ENCODE data around the gene SENP5.
A peak's percentile ranks its signal among the peaks of the same experiment; 100 is the strongest.

Gene SENP5

DNA sequence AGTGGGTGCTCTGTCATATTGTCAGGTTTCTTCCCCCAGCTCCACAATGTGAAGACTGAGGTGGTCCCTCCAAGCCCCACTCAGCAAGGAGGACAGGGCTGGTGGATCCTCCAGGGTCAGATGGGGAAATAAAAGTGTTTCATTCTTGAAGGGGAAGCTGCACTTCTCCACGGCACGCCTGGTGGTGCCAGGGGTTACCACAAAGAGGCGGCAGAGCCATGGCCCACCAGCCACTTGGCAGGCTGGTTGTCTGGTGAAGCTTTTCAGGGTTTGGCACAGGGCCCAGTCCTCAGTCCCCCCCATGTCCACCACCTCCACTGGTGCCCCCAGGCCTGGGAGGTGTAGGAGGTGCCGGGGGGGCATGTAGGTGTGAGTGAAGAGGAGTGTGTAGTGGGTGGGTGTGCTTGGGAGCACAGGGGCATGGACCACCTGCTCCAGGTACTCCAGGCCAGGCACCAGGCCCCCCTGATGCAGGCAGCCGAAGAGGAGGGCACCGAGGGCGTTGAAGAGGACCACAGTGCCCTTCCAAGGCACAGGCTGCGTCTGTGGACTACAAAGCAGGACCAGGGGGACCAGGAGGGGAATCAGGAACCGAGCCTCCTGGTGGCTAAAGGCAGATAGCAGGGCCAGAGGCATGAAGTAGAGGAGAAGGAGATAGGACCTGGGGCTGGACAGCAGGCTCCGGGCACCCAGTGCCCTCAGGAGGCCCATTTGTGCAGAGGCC is 79.6 kb downstream of the SENP5 start:
- H3K4me3 ChIP-seq (ENCODE audit: low read length): no peak overlapping the region
- no peaks in the 10 kb centered on the region for H3K9me3 ChIP-seq (ENCODE audit: insufficient read depth, low read depth, low read length)
- 0 out of 2 replicates have a peak, but pooled peaks cover 2% of the 10 kb centered on the region for H3K4me1 ChIP-seq (ENCODE audit: insufficient read depth, low read length)
- no peaks in the 10 kb centered on the region for H3K27me3 ChIP-seq (ENCODE audit: insufficient read depth, low read length)
- no peak overlapping the region for H3K9ac ChIP-seq (ENCODE audit: low read depth, low read length)
- no peak overlapping the region for H3K27ac ChIP-seq (ENCODE audit: low read length)
- no peaks in the 10 kb centered on the region for H3K36me3 ChIP-seq (ENCODE audit: insufficient read depth, low read depth, low read length)

DNA sequence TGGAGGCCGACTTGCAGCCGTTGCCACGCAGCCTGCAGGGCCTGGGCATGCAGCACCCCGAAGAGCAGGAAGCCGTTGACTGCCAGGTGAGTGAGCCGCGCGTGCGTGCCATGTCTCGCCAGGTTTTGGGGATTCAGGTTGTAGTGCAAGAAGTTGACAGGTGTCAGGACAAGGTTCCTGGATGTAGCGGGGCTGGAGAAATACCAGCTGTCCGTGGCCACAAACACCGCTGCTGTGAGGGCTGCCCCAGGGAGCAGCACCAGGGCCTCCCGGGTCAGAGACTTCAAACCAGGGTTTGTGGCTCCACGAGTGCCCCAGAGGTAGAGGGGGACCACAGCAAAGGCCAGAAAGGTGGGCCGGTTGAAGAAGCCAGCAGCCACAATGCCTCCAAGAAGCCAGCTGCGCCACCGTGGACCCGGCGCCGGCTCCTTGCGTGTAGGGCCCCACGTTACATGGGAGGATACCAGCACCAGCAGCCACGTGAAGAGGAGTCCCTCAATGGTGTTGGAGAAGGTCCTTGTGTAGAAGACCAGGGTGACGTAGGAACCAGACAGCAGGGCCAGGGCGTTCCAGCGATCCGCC is 80.2 kb downstream of the SENP5 start:
- Histone ChIP-seq H3K9me3 (ENCODE audit: insufficient read depth, low read depth, low read length) (no peaks in the 10 kb centered on the region), H3K9ac (ENCODE audit: low read depth, low read length) (no peak overlapping the region), H3K27ac (ENCODE audit: low read length) (no peak overlapping the region), H3K36me3 (ENCODE audit: insufficient read depth, low read depth, low read length) (no peaks in the 10 kb centered on the region), H3K4me3 (ENCODE audit: low read length) (no peak overlapping the region), H3K4me1 (ENCODE audit: insufficient read depth, low read length) (0 out of 2 replicates have a peak, but pooled peaks cover 2% of the 10 kb centered on the region), H3K27me3 (ENCODE audit: insufficient read depth, low read length) (peaks cover 2% of the 10 kb centered on the region; the same call in 1 of the 2 replicates)

DNA sequence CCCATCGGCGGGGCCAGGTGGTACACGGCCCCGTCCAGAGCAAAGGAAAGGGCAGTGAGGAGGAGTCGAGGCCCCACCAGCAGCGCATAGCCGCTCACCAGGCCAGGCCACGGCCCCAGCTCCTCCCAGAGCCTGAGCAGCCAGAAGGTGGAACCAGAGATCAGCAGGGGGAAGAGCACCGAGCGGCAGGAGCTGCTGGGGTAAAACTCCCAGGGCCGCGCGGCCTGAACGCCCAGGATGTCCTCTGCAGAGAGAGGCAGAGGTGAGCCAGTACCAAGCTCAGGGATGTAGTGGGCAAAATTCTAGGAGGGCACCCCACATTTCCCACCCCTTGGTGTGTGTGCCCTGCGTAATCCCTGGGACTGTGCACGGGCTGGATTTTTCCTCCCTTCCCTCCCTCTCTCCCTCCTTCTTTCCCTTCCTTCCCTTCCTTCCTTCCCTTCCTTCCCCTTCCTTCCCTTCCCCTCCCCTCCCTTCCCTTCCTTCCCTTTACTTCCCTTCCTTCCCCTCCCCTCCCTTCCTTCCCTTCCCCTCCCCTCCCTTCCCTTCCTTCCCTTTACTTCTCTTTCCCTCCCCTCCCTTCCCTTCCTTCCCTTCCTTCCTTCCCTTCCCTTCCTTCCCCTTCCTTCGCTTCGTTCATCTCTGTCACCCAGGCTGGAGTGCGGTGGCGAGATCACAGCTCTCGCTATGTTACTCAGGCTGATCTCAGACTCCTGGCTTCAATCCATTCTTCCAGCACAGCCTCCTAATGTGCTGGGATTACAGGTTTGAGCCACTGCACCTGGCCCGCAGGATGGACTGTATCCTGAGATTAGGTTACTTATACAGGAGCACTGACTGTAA is 80.9 kb downstream of the SENP5 start:
- H3K27ac ChIP-seq (ENCODE audit: low read length): no peak overlapping the region
- H3K27me3 ChIP-seq (ENCODE audit: insufficient read depth, low read length): peaks cover 9% of the 10 kb centered on the region; the same call in 1 of the 2 replicates
- H3K9ac ChIP-seq (ENCODE audit: low read depth, low read length): peak overlapping the region; percentile 45; the same call in 1 of the 2 replicates
- no peaks in the 10 kb centered on the region for H3K36me3 ChIP-seq (ENCODE audit: insufficient read depth, low read depth, low read length)
- no peaks in the 10 kb centered on the region for H3K4me1 ChIP-seq (ENCODE audit: insufficient read depth, low read length)
- H3K9me3 ChIP-seq (ENCODE audit: insufficient read depth, low read depth, low read length): no peaks in the 10 kb centered on the region
- H3K4me3 ChIP-seq (ENCODE audit: low read length): no peak overlapping the region

GRCh38 chr3:196949285-196949619 is 81.5 kb downstream of the SENP5 start:
- Histone ChIP-seq H3K4me1 (ENCODE audit: insufficient read depth, low read length) (no peaks in the 10 kb centered on the region), H3K27me3 (ENCODE audit: insufficient read depth, low read length) (peaks cover 11% of the 10 kb centered on the region; the same call in 1 of the 2 replicates), H3K36me3 (ENCODE audit: insufficient read depth, low read depth, low read length) (no peaks in the 10 kb centered on the region), H3K9ac (ENCODE audit: low read depth, low read length) (no peak overlapping the region), H3K4me3 (ENCODE audit: low read length) (no peak overlapping the region), H3K9me3 (ENCODE audit: insufficient read depth, low read depth, low read length) (no peaks in the 10 kb centered on the region), H3K27ac (ENCODE audit: low read length) (no peak overlapping the region)

- Histone ChIP-seq H3K27me3 (ENCODE audit: insufficient read depth, low read length) (peaks cover 11% of the 10 kb centered on the region; the same call in 1 of the 2 replicates), H3K27ac (ENCODE audit: low read length) (no peak overlapping the region), H3K9ac (ENCODE audit: low read depth, low read length) (no peak overlapping the region), H3K9me3 (ENCODE audit: insufficient read depth, low read depth, low read length) (no peaks in the 10 kb centered on the region), H3K36me3 (ENCODE audit: insufficient read depth, low read depth, low read length) (no peaks in the 10 kb centered on the region), H3K4me1 (ENCODE audit: insufficient read depth, low read length) (no peaks in the 10 kb centered on the region), H3K4me3 (ENCODE audit: low read length) (no peak overlapping the region)
Observed at GRCh38 chr3:196949750-196950149, 82.0 kb downstream of the SENP5 start.

DNA sequence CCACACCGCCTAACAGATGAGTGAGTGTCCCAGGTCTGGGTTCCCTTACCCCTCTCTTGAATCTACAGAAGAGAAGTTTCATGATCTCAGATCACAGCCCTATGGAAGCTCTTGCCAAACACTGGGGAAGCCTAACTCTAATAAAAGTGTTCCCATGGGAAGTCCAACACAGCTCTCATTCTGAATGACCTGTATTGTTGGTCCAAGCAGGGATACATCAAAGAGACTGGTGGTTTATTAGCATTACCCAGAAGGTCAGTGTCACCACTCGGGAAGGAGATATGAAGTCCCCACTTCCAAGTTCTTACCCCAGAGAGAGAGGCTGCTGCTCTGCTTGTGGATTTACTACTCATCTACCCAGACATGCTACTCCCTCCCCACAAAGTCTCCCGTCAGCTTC is 83.7 kb downstream of the SENP5 start:
- no peak overlapping the region for H3K9ac ChIP-seq (ENCODE audit: low read depth, low read length)
- H3K4me1 ChIP-seq (ENCODE audit: insufficient read depth, low read length): no peaks in the 10 kb centered on the region
- H3K36me3 ChIP-seq (ENCODE audit: insufficient read depth, low read depth, low read length): no peaks in the 10 kb centered on the region
- no peak overlapping the region for H3K4me3 ChIP-seq (ENCODE audit: low read length)
- H3K9me3 ChIP-seq (ENCODE audit: insufficient read depth, low read depth, low read length): no peaks in the 10 kb centered on the region
- H3K27me3 ChIP-seq (ENCODE audit: insufficient read depth, low read length): peaks cover 11% of the 10 kb centered on the region; the same call in 1 of the 2 replicates
- H3K27ac ChIP-seq (ENCODE audit: low read length): no peak overlapping the region

DNA sequence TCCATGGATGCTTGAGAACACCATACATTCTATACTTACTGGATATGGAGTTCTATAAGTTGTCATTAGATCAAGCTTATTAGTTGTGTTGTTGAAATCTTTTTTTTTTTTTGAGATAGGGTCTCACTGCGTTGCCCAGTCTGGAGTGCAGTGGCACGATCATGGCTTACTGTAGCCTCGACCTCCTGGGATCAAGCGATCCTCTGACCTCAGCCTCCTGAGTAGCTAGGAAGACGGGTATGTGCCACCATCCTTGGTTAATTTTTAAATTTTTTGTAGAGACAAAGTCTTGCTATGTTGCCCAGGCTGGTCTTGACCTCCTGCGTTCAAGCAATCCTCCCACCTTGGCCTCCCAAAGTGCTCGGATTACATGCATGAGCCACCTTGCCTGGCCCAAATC is 87.1 kb downstream of the SENP5 start:
- H3K36me3 ChIP-seq (ENCODE audit: insufficient read depth, low read depth, low read length): no peaks in the 10 kb centered on the region
- H3K9ac ChIP-seq (ENCODE audit: low read depth, low read length): no peak overlapping the region
- no peaks in the 10 kb centered on the region for H3K9me3 ChIP-seq (ENCODE audit: insufficient read depth, low read depth, low read length)
- no peak overlapping the region for H3K27ac ChIP-seq (ENCODE audit: low read length)
- no peaks in the 10 kb centered on the region for H3K4me1 ChIP-seq (ENCODE audit: insufficient read depth, low read length)
- H3K27me3 ChIP-seq (ENCODE audit: insufficient read depth, low read length): peaks cover 14% of the 10 kb centered on the region; the same call in 1 of the 2 replicates
- no peak overlapping the region for H3K4me3 ChIP-seq (ENCODE audit: low read length)

- H3K4me3 ChIP-seq (ENCODE audit: low read length): no peak overlapping the region
- H3K27me3 ChIP-seq (ENCODE audit: insufficient read depth, low read length): peaks cover 60% of the 10 kb centered on the region
- no peaks in the 10 kb centered on the region; the same call in 1 of the 2 replicates for H3K4me1 ChIP-seq (ENCODE audit: insufficient read depth, low read length)
- no peak overlapping the region for H3K27ac ChIP-seq (ENCODE audit: low read length)
- H3K9me3 ChIP-seq (ENCODE audit: insufficient read depth, low read depth, low read length): no peaks in the 10 kb centered on the region
- H3K36me3 ChIP-seq (ENCODE audit: insufficient read depth, low read depth, low read length): no peaks in the 10 kb centered on the region
- no peak overlapping the region for H3K9ac ChIP-seq (ENCODE audit: low read depth, low read length)
Observed at GRCh38 chr3:196962108-196962929, 94.6 kb downstream of the SENP5 start.

GRCh38 chr3:196962930-196963630 is 95.4 kb downstream of the SENP5 start:
- H3K4me1 ChIP-seq (ENCODE audit: insufficient read depth, low read length): no peaks in the 10 kb centered on the region; the same call in 1 of the 2 replicates
- H3K27me3 ChIP-seq (ENCODE audit: insufficient read depth, low read length): peaks cover 67% of the 10 kb centered on the region
- no peaks in the 10 kb centered on the region for H3K9me3 ChIP-seq (ENCODE audit: insufficient read depth, low read depth, low read length)
- H3K27ac ChIP-seq (ENCODE audit: low read length): no peak overlapping the region
- H3K9ac ChIP-seq (ENCODE audit: low read depth, low read length): no peak overlapping the region
- H3K4me3 ChIP-seq (ENCODE audit: low read length): no peak overlapping the region
- H3K36me3 ChIP-seq (ENCODE audit: insufficient read depth, low read depth, low read length): no peaks in the 10 kb centered on the region

GRCh38 chr3:196963631-196963953 is 95.9 kb downstream of the SENP5 start:
- Histone ChIP-seq H3K9me3 (ENCODE audit: insufficient read depth, low read depth, low read length) (no peaks in the 10 kb centered on the region), H3K9ac (ENCODE audit: low read depth, low read length) (no peak overlapping the region), H3K27me3 (ENCODE audit: insufficient read depth, low read length) (peaks cover 72% of the 10 kb centered on the region), H3K27ac (ENCODE audit: low read length) (no peak overlapping the region), H3K36me3 (ENCODE audit: insufficient read depth, low read depth, low read length) (no peaks in the 10 kb centered on the region), H3K4me1 (ENCODE audit: insufficient read depth, low read length) (no peaks in the 10 kb centered on the region; the same call in 1 of the 2 replicates), H3K4me3 (ENCODE audit: low read length) (no peak overlapping the region)

All from iPS-20b (cell line).